SKM-1 treated with dmso at 0.1 percent for 144 hours (cell line): ENCODE measurements around the gene TBCD.
"Not testable (repeated sequence)": the region's sequence is repeated elsewhere in the genome, so short reads cannot be mapped to it uniquely, and the experiment has no call there.

Experiments used
- DNase-seq: peaks from one replicate; lab custom pipeline; 2025; ENCODE audit not compliant: unreplicated experiment; lab: John Stamatoyannopoulos, UW

Gene TBCD

DNA sequence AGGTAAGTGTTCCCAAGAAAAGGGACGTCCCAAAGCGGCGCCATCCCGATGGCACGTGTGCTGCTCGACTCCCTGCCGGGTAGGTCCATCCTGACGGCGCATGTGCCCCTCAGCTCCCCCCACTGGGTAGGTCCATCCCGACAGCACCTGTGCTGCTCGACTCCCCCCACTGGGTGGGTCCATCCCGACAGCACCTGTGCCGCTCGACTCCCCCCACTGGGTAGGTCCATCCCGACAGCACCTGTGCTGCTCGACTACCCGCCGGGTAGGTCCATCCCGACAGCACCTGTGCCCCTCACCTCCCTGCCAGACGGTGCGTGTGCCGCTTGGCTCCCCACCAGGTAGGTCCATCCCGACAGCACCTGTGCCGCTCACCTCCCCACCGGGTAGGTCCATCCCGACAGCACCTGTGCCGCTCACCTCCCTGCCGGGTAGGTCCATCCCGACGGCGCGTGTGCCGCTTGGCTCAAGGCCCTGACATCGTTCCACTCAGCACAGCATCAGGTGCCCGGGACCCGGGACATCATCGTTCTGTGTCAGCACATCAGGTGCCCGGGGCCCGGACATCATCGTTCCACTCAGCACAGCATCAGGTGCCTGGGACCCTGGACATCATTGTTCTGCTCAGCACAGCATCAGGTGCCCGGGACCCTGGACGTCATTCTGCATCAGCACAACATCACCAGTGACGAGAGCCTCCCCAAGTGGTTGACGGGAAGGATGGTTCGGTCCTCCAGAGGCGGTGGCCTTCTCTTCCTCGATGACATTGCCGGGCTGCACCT, 22.2 kb upstream of the TBCD start:
- DNase-seq: no peak

DNA sequence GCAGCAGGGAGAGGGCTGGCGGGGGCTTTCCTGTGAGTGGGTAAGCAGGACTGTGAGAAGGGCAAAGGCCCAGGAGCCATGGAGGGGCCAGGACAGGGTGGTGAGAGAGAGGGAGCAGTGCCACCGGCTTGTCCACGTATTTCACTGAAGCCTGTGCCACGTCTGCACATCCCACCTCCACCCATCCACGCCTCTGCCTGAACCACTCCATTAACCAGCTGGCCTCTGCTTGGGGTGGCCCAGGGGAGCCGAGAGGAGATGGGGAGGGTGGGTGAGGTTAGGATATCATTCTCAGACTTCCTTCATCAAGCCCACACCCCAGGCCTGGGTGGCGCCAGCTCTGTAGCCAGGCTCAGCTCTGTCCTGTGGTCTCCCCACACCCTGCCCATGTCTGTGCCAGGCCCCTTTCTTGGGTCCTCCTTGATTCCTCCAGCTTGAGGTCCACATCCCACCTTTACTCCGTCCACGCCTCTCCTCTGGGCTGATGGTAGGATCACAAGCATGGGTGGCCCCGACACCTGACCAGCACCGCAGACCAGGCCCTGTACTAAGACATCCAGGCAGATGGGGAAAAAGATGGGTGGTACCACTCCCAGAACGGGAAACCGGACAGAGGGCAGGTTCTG, 19.6 kb upstream of the TBCD start:
- DNase-seq: no peak

DNA sequence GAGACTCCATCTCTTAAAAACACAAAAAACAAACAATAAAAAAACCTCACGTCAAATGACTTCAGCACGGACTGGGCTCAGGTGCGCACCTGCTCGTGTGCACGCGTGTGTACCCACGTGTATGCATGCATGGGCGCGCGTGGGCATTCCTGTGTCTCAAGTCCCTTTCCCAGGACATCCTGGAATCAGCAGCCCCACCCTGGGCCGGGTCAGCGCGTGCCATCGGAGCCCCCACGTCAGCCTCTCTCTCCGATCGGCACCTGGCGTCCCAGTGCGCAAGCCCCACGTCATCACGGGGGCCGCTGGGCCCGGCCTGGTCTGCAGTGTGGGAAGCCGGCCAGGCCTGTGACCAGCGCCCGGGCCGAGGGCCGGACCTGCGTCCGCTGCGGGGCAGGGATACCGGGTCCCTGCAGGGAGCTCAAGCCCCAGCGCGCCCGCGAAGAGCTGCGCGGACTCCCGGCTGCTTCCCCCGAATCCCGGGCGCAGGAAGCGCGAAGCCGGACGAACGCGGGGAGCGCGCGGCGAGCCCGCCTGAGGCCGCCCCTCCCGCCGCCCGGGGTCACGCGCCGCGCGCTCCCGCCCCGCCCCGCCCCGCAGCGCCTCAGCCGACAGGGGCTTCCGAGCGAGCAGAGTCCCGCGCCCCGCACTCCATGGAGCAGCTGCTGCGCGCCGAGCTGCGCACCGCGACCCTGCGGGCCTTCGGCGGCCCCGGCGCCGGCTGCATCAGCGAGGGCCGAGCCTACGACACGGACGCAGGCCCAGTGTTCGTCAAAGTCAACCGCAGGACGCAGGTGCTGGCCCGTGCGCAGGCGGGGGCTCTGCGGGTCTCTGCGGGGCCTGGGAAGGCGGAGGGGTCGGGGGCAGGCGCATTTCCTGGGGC, 16.6 kb upstream of the TBCD start, which contains the start of gene FN3K:
Gene FN3K, plus strand, starts transcription at position 629 of the 880 bp plus-strand sequence. Its CDS starts 22 bp downstream, at position 651.
- DNase-seq: no peak

DNA sequence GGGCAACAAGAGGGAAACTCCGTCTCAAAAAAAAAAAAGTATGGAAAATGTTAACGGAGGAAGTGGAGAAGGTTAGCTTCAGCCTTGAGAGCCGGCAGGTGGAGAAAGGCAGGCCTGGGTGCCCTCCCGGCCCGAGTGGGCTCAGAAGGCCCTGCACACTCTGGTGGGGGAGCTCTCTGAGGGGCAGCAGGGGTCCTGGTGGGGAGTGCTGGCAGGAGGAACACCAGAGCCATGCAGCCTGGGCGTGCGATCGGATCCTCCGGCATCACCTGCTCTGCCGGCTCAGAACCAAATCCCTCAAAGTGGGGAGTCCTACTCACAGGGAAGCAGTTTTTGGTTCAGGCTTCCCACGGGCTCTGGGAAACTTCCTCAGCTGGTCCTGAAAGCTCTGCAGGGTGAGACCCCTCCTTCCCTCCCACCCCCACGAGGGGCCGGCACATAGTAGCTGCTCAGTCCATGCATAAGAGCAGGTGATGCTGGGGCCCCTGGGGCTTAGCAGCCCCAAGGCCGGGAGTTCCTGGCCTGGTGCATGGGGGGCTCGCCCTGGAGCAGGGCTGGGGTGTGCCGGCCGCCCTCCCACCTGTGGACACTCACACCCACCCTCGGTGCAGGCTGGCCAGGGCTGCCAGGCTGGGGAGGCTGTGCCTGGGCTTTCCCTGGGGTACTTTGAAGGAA, 15.2 kb upstream of the TBCD start:
- no peak for DNase-seq

DNA sequence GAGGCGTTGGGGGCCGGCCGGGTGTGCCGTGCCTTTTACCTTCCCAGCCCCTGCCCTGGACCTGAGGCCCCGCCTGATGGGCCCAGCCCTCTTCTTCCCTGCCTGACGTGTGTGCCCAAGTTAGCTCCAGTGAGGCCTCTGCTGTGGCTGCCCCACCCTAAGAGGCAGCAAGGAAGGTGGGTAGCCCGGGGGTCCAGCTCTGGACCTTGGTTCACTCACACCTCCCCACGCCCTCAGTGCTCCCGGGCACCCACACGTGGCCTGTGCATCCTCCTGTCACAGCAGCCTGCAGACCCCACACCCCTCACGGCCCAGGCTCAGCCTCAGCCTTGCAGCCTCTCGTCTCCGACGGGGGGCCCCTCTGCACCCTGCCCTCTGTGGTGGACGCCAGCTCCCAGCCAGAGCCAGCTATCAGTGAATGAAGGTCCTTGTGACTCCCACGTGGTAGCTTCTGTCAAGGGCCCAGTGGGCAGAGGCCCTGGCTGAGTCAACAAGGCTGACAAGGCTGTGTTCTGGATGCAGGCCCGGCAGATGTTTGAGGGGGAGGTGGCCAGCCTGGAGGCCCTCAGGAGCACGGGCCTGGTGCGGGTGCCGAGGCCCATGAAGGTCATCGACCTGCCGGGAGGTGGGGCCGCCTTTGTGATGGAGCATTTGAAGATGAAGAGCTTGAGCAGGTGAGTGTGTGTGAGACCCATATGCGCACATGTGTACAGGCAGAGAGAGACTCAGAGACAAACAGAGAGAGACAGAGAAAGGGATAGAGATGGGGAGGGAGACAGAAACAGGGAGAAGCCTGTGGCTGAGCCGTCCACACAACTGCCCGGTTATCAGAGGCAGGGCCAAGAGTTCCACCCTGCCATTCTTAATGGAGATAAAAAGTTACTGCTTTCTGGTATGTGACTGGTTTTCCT, 13.6 kb upstream of the TBCD start:
- no peak for DNase-seq

DNA sequence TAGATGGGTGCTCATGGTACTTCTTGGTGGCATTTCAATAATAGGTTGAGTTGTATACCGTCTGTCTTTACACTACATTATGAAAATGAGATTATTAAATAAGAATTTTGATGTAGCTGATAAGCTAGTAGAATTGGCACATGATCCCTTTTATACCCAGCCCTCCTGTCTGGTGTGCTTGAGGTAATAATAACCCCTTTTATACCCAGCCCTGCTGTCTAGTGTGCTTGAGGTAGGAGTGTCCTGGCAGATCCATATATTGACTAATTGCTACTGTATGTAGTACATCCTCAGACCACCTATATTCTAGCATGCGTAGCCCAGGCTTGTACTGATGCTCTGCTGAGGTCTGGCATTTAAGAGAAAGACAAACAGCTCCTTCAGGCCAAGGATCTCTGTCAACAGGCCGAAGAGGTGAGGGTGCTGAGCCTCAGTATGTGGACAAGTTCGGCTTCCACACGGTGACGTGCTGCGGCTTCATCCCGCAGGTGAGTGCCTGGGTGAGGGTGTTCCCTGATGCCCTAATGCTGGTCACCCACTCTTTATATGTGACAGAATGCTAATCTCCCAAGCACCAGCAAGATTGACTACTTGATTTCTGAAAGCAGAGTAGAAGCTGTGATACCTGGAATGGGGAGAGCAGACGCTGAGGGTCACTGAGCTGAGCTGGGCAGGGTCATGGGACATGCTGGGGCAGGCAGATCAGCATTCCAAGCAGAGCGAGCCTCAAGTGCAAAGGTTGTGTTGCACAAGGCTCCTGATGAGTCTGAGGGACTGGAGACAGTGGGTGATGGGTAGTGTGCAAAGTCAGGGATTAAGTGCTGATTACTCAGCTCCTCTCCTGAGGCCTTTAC, 10.7 kb upstream of the TBCD start:
- DNase-seq: no peak

DNA sequence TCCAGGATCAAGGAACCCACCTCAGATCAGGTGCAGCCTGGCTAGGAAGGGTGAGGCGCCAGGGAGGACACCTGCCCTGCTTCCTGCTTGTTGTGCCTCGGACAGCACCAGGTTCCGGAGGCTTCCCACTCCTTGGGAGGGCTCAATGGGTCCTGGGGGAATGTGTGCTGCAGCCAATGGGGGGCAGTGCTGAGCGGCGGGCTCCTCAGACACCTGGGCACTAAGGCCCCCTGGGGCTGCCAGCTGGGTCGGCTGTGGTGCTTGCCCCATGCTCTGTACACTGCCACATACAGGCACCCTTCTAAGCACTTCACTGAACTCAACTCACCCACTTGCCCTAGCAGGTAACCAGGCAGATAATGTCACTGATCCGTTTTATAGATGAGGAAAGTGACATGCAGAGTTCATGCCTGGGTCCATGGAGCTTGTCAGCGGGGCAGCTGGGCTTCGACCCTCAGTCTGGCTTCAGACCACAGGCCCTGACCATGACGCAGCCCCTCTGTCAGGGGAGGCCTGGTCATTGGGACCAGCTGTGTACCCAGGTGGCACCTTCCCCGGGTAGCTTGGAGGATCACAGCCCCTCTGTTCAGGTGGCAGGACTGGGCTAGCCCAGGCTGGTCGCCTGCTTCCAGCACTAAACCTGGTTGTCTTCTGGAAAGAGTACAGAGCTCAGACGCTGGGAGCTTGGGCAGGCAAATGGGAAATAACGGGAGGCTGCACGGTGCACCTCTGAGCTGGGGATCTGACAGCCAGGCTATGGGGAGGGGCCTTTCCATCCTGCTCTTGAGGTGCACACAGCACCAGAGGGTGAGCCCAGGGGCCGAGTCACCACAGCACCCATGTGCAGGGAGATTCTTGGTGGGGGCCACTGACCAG, 8.3 kb upstream of the TBCD start:
- DNase-seq: no peak

DNA sequence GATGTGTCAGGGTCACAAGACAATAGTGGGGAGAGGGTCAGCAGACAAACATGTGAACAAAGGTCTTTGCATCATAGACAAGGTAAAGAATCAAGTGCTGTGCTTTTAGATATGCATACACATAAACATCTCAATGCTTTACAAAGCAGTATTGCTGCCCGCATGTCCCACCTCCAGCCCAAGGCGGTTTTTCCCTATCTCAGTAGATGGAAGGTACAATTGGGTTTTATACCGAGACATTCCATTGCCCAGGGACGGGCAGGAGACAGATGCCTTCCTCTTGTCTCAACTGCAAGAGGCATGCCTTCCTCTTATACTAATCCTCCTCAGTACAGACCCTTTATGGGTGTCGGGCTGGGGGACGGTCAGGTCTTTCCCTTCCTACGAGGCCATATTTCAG, 7.1 kb upstream of the TBCD start:
- not testable (repeated sequence) for DNase-seq

DNA sequence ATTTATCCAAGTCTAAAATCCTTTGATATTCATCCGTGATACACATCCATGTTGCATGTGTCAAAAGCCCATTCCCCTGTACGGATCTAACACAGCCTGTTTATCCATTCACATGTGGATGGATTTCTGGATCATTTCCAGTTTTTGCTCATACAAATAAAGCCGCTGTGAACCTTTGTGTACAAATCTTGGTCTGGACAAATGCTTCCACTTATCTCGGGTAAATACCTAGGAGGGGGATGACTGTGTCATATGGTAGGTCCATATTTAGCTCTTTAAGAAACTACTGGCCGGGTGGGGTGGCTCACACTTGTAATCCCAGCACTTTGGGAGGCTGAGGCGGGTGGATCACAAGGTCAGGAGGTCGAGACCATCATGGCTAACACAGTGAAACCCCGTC, 6.3 kb upstream of the TBCD start:
- no peak for DNase-seq

DNA sequence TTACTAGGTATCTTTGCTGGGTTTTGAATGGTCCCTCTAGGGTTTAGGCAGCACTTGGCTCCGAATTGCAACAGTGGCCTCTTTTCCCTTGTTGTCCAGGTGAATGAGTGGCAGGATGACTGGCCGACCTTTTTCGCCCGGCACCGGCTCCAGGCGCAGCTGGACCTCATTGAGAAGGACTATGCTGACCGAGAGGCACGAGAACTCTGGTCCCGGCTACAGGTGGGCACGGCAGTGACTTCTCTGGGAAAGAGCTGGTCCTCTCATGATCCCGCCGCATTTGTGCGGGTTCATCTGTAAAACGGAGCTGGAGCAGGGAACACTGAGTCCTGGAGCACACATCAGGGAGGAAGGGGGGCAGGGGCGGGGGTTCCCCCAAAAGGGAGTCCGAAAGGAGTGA, 3.1 kb upstream of the TBCD start:
- no peak for DNase-seq

DNA sequence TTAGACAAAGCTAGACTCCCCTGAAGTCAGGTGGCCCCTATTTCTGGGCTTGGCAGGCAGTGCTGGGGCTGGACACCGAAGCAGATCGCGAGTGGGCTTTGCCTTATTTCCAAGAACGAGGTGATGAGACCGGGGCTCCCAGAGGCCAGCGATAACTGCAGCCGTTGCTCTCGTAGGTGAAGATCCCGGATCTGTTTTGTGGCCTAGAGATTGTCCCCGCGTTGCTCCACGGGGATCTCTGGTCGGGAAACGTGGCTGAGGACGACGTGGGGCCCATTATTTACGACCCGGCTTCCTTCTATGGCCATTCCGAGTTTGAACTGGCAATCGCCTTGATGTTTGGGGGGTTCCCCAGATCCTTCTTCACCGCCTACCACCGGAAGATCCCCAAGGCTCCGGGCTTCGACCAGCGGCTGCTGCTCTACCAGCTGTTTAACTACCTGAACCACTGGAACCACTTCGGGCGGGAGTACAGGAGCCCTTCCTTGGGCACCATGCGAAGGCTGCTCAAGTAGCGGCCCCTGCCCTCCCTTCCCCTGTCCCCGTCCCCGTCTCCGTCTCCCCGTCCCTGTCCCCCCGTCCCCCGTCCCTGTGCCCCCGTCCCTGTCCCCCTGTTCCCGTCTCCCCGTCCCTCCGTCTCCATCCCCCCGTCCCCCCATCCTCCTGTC, 1.5 kb upstream of the TBCD start:
- DNase-seq: no peak

DNA sequence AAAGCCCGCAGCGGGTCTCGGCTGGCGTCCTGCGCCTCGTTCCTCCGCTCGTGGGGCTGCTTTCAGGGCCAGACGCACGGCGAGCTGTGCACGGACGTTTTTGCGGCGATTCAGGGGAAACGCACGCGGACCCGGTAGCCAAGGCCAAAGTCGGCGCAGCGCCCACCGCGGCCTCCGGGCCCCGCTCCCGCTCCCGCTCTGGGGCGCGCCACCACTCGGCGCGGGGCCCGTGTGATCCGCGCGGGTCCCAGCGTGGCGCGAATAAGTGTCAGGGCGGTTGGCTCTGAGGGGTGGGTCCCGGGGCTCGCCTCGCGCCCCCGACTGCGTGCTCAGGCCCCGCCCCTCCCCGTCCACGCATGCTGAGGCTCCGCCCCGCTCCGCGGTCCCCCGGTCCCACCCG, 694 bp upstream of the TBCD start:
- DNase-seq: no peak

DNA sequence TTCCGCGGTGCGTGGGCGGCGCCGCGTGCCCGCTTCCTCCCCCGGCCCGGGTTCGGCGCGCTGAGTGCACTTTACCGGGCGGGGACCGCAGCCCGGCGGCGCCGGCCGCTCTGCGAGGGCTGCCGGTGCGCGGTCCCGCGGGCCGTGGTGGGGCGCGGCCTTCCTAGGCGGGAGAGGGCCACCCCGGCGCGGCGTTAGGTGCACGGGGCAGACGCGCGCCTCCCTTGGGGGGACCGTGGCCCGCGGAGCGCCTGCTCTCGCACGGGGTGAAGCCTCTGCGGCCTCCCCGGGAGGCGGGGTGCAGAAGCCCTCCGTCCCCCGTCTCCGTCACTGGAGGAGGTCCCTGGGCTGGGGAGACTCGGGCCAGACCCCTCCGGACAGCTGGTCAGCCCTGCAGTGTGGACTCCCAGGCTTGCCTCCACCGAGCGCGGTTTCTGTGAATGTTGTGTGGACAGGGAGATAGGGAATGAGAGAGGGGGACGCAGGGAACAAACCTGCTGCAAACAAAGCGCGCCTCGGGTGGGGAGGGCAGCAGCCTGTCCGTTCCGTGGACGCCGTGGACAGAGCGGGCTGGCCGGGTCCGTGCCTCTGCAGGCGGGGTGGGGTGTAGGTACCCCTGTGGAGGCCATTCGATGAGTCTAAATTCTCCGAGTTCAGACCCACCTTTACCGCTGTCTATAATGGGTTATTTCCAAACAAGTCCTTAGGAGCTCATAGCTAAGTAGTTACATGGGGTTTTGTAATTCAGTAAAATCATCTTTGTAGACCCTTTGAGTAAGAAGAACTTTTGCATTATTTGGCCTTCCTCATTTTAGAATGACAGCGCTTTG, 721 bp downstream of the TBCD start:
- no peak for DNase-seq

DNA sequence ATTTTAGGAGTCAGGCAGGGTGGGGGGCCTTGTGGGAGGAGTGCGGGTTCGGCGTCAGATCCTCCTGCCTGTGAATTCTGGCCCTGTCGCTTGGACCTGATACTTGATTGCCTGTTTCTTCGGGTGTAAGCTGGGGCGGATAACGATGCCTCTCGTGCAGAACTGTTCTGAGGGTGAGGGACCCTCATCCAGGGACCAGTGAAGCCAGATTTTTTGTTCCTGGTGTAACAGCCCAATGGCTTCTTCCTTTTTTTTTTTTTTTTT, 1.3 kb downstream of the TBCD start:
- DNase-seq: no peak

DNA sequence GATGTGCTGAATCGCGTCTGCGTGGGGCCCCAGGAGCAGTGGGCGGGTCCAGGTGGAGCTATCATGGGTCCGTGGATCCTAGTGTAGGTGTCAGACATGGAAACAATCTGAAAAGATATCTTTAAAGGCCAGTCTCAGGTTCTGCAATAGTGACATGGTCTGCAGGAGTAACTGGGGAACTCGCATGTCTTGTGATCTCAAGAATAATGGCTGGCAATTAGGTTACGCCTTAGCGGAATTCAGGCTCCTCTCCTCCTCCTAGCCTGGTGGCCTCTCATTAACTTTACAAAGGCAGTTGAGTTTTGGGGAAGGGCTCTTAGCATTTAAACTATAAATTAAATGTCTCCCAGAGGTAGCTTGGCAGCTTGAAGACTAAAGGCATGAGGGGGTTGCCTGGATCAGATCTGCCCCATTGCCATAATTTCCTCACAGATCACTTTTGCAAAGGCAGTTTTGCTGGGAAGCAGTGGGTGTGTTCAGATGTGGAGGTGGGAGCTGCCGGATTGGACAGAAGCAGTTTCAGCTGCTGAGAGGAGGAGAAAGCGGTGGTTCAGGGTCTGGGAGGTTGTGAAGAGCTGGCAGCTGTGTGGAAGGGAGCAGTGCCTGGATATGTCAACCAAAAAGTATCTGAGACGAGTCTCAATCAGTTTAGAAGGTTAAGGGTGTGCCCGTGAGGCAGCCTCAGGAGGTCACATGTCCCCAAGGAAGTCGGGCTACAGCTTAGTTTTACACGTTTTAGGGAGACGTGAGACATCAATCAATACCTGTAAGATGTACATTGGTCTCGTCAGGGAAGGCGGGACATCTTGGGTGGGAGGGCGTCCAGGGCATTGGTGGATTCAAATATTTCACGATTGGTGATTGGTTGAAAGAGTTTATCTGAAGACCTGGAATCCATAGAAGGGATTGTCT, 2.7 kb downstream of the TBCD start:
- DNase-seq: no peak

DNA sequence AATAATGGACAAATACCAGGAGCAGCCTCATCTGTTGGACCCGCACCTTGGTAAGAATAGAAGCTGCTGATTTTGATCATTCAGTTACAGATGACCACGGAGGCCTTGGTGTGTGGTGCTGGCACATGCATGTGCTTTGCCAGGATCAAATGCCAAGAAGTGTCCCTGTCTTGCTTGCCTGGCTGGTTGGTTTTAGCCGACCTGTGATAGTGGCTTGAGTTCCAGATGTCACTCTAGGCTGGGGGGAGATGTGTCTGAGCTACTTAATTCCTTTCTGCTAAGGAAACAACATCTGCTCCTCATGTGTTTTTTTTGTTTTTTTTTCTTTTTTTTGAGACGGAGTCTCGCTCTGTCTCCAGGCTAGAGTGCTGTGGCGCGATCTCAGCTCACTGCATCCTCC, 4.3 kb downstream of the TBCD start:
- DNase-seq: no peak
